ENCODE measurements around the gene F2RL3.

- TF ChIP-seq POLR2A (IDR thresholded peaks at IDR 0.05) = no peak
- TF ChIP-seq, protein P1, sequence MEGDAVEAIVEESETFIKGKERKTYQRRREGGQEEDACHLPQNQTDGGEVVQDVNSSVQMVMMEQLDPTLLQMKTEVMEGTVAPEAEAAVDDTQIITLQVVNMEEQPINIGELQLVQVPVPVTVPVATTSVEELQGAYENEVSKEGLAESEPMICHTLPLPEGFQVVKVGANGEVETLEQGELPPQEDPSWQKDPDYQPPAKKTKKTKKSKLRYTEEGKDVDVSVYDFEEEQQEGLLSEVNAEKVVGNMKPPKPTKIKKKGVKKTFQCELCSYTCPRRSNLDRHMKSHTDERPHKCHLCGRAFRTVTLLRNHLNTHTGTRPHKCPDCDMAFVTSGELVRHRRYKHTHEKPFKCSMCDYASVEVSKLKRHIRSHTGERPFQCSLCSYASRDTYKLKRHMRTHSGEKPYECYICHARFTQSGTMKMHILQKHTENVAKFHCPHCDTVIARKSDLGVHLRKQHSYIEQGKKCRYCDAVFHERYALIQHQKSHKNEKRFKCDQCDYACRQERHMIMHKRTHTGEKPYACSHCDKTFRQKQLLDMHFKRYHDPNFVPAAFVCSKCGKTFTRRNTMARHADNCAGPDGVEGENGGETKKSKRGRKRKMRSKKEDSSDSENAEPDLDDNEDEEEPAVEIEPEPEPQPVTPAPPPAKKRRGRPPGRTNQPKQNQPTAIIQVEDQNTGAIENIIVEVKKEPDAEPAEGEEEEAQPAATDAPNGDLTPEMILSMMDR (IDR thresholded peaks at IDR 0.05) = no peak
These were observed 51.8 kb downstream of the F2RL3 start for GRCh38 chr19:16940626-16941025.
